H9 (cell line): ENCODE data around the gene TREM1. TPM values are rescaled to one million over a fixed set of nuclear protein-coding genes. Genes with fewer than 3 reads are reported as not detected.

Experiments used
- DNase-seq: peaks from one replicate; pipeline ENCODE4 v3.0.0-alpha.2; 2017
- H2AFZ ChIP-seq: one replicate; pipeline ENCODE4 v1.6.1; 2013; ENCODE audit warnings: mild to moderate bottlenecking, low read length, control low read depth, moderate library complexity
- H2AK5ac ChIP-seq: 2 replicates; pipeline ENCODE4 v1.6.1; 2013; ENCODE audit warnings: low read length, control low read depth, mixed read lengths; ENCODE audit not compliant: insufficient read length
- H2BK120ac ChIP-seq: one replicate; pipeline ENCODE4 v1.6.1; 2013; ENCODE audit warnings: low read depth, mild to moderate bottlenecking, low read length, control low read depth, inconsistent platforms; ENCODE audit not compliant: poor library complexity, severe bottlenecking
- H2BK12ac ChIP-seq: 2 replicates; pipeline ENCODE4 v1.6.1; 2013; ENCODE audit warnings: low read length, control low read depth, mixed read lengths, low read depth; ENCODE audit not compliant: insufficient read length
- H2BK15ac ChIP-seq: 2 replicates; pipeline ENCODE4 v1.6.1; 2013; ENCODE audit warnings: low read depth, low read length, control low read depth
- H2BK20ac ChIP-seq: one replicate; pipeline ENCODE4 v1.6.1; 2013; ENCODE audit warnings: low read depth, mild to moderate bottlenecking, low read length, control low read depth, inconsistent platforms; ENCODE audit not compliant: poor library complexity, severe bottlenecking
- H2BK5ac ChIP-seq: 2 replicates; pipeline ENCODE4 v1.6.1; 2013; ENCODE audit warnings: low read length, control low read depth, mixed read lengths; ENCODE audit not compliant: insufficient read length
- H3K14ac ChIP-seq: 2 replicates; pipeline ENCODE4 v1.6.1; 2013; ENCODE audit warnings: low read length, control low read depth; ENCODE audit not compliant: insufficient read depth
- H3K18ac ChIP-seq: 2 replicates; pipeline ENCODE4 v1.6.1; 2013; ENCODE audit warnings: low read depth, mild to moderate bottlenecking, mixed read lengths, low read length, control low read depth; ENCODE audit not compliant: insufficient read length
- H3K23ac ChIP-seq: 2 replicates; pipeline ENCODE4 v1.6.1; 2013; ENCODE audit warnings: low read length, control low read depth, mixed read lengths, low read depth; ENCODE audit not compliant: insufficient read length
- H3K23me2 ChIP-seq: 2 replicates; pipeline ENCODE4 v1.6.1; 2013; ENCODE audit warnings: low read depth, mild to moderate bottlenecking, mixed read lengths, low read length, control low read depth; ENCODE audit not compliant: insufficient read length, poor library complexity, severe bottlenecking
- H3K27ac ChIP-seq: 2 replicates; pipeline ENCODE4 v1.5.1; 2013; ENCODE audit warnings: low read length, control low read depth, mixed read lengths, low read depth; ENCODE audit not compliant: insufficient read length
- H3K27me3 ChIP-seq: 2 replicates; pipeline ENCODE4 v1.6.1; 2013; ENCODE audit warnings: low read length, control low read depth, inconsistent platforms; ENCODE audit not compliant: insufficient read depth
- H3K4ac ChIP-seq: 2 replicates; pipeline ENCODE4 v1.6.1; 2013; ENCODE audit warnings: low read depth, mild to moderate bottlenecking, control low read depth, inconsistent platforms, low read length, moderate library complexity
- H3K4me1 ChIP-seq: 2 replicates; pipeline ENCODE4 v1.6.1; 2013; ENCODE audit warnings: low read length, control low read depth, inconsistent platforms; ENCODE audit not compliant: insufficient read depth
- H3K4me2 ChIP-seq: 2 replicates; pipeline ENCODE4 v1.6.1; 2013; ENCODE audit warnings: low read length, control low read depth, mixed read lengths; ENCODE audit not compliant: insufficient read length, insufficient read depth
- H3K56ac ChIP-seq: 2 replicates; pipeline ENCODE4 v1.6.1; 2013; ENCODE audit warnings: low read depth, mild to moderate bottlenecking, mixed read lengths, low read length, control low read depth; ENCODE audit not compliant: insufficient read length
- H3K79me1 ChIP-seq: 2 replicates; pipeline ENCODE4 v1.6.1; 2013; ENCODE audit warnings: low read depth, mild to moderate bottlenecking, moderate library complexity, low read length, control low read depth, inconsistent platforms; ENCODE audit not compliant: insufficient read depth, poor library complexity, severe bottlenecking
- H3K79me2 ChIP-seq: 2 replicates; pipeline ENCODE4 v1.6.1; 2013; ENCODE audit warnings: low read length, control low read depth, inconsistent platforms; ENCODE audit not compliant: insufficient read depth
- H3K9ac ChIP-seq: 2 replicates; pipeline ENCODE4 v1.6.1; 2013; ENCODE audit warnings: low read length, control low read depth, mixed read lengths; ENCODE audit not compliant: insufficient read length; ENCODE audit errors: extremely low read depth
- H3K9me3 ChIP-seq: one replicate; pipeline ENCODE4 v1.6.1; 2013; ENCODE audit warnings: low read depth, low read length, inconsistent platforms; ENCODE audit not compliant: control insufficient read depth
- H3T11ph ChIP-seq: one replicate; pipeline ENCODE4 v1.6.1; 2013; ENCODE audit warnings: mild to moderate bottlenecking, low read length, control low read depth, inconsistent platforms
- H4K20me1 ChIP-seq: one replicate; pipeline ENCODE4 v1.6.1; 2013; ENCODE audit not compliant: control insufficient read depth, insufficient read length, insufficient read depth
- H4K5ac ChIP-seq: 2 replicates; pipeline ENCODE4 v1.6.1; 2013; ENCODE audit warnings: low read depth, mild to moderate bottlenecking, mixed read lengths, low read length, control low read depth; ENCODE audit not compliant: insufficient read length
- H4K8ac ChIP-seq: replicated peaks from 2 replicates; pipeline ENCODE4 v1.6.1; 2013; ENCODE audit warnings: low read length, control low read depth, mixed read lengths, low read depth; ENCODE audit not compliant: insufficient read length
- H4K91ac ChIP-seq: 2 replicates; pipeline ENCODE4 v1.6.1; 2013; ENCODE audit warnings: low read depth, mild to moderate bottlenecking, moderate library complexity, mixed read lengths, low read length, control low read depth; ENCODE audit not compliant: insufficient read length
- H3K27ac Mint-ChIP-seq, 3 experiments: 2 replicates in 2 of 3; 3 replicates in 1 of 3; pipeline ENCODE4 v1.8.0; 2020 to 2021; ENCODE audit warnings: mixed read lengths in 3 of 3, mild to moderate bottlenecking in 1 of 3, moderate library complexity in 1 of 3
- H3K27me3 Mint-ChIP-seq: 2 replicates; pipeline ENCODE4 v1.8.0; 2021; ENCODE audit warnings: low read depth, mild to moderate bottlenecking, moderate library complexity, mixed read lengths
- H3K36me3 Mint-ChIP-seq, 3 experiments: 2 replicates in 2 of 3; 3 replicates in 1 of 3; pipeline ENCODE4 v1.8.0; 2020 to 2021; ENCODE audit warnings: low read depth in 3 of 3, mixed read lengths in 3 of 3; ENCODE audit not compliant: insufficient read depth in 1 of 3
- H3K4me1 Mint-ChIP-seq, 2 experiments: 2 replicates each; pipeline ENCODE4 v1.8.0; 2020; ENCODE audit warnings: mixed read lengths in 2 of 2
- H3K4me3 Mint-ChIP-seq, 2 experiments: 2 replicates in 1 of 2; 3 replicates in 1 of 2; pipeline ENCODE4 v1.8.0; 2020 to 2021; ENCODE audit warnings: mild to moderate bottlenecking in 2 of 2, mixed read lengths in 2 of 2, moderate library complexity in 1 of 2
- H3K9me3 Mint-ChIP-seq, 2 experiments: 2 replicates in 1 of 2; 3 replicates in 1 of 2; pipeline ENCODE4 v1.8.0; 2020; ENCODE audit warnings: mild to moderate bottlenecking in 2 of 2, mixed read lengths in 2 of 2, moderate library complexity in 1 of 2
- WGBS: extraction: QIAGEN DNeasy Blood & Tissue Kit; methylation state at CpG from one replicate; pipeline ENCODE4 v1.1.7; 2013; ENCODE audit warnings: missing lambda C conversion rate, low lambda C conversion rate, mixed read lengths; ENCODE audit not compliant: insufficient read length; ENCODE audit errors: extremely low coverage; 5-methylcytosine and 5-hydroxymethylcytosine counted together
- total RNA-seq: library from RNA; stranded (reverse); gene quantifications from 2 replicates; pipeline ENCODE4 v1.2.1, GENCODE V29; 2021
- TF ChIP-seq, protein P1 (sequence below): fragments of 200-600 bp; sonication (generic); conservative IDR thresholded peaks from 3 replicates; pipeline ENCODE4 v1.8.0; 2021; ENCODE audit warnings: antibody characterized with exemption, mild to moderate bottlenecking

The TREM1 gene
- total RNA-seq, 1 experiment from 2014 or later, result not detected

DNA sequence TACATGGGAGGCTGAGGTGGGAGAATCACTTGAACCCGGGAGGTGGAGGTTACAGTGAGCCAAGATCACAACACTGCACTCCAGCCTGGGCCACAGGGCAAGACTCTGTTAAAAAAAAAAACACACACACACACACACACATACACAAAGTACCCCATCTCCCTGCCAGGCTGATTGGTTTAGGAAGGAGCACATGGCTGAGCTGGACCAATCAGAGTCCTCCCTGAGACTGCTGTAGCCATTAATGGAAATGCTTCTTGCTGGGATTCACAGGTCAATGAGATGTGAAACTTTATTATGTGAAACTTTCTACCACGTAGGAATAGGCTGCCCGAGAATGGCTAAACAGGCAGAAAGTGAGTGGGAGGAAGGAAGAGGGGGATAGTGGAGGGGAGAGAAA lies 2.9 kb downstream of the TREM1 start:
- H3K14ac ChIP-seq, result no peak overlapping the region
- H2AFZ ChIP-seq, result no peak overlapping the region
- TF ChIP-seq, protein P1, sequence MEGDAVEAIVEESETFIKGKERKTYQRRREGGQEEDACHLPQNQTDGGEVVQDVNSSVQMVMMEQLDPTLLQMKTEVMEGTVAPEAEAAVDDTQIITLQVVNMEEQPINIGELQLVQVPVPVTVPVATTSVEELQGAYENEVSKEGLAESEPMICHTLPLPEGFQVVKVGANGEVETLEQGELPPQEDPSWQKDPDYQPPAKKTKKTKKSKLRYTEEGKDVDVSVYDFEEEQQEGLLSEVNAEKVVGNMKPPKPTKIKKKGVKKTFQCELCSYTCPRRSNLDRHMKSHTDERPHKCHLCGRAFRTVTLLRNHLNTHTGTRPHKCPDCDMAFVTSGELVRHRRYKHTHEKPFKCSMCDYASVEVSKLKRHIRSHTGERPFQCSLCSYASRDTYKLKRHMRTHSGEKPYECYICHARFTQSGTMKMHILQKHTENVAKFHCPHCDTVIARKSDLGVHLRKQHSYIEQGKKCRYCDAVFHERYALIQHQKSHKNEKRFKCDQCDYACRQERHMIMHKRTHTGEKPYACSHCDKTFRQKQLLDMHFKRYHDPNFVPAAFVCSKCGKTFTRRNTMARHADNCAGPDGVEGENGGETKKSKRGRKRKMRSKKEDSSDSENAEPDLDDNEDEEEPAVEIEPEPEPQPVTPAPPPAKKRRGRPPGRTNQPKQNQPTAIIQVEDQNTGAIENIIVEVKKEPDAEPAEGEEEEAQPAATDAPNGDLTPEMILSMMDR, result no peak
- no peak overlapping the region for H2AK5ac ChIP-seq
- no peaks in the 10 kb centered on the region for H3K79me2 ChIP-seq
- no peak overlapping the region for H2BK5ac ChIP-seq
- no peaks in the 10 kb centered on the region for H3K79me1 ChIP-seq
- H3T11ph ChIP-seq, result no peak overlapping the region
- H3K23ac ChIP-seq, result no peak overlapping the region
- H3K27me3 ChIP-seq, result no peaks in the 10 kb centered on the region; the same call in 1 of the 2 replicates
- DNase-seq, result no peak
- no peak overlapping the region for H2BK15ac ChIP-seq
- H4K20me1 ChIP-seq, result no peaks in the 10 kb centered on the region
- Mint-ChIP-seq H3K36me3 (no peaks in the 10 kb centered on the region), H3K27me3 (peaks cover 25% of the 10 kb centered on the region), H3K4me1 (peaks cover 23 to 26% of the 10 kb centered on the region in 2 experiments), H3K4me3 (no peak overlapping the region), H3K9me3 (no peaks in the 10 kb centered on the region), H3K27ac (no peak overlapping the region)
- H3K4me2 ChIP-seq, result no peak overlapping the region
- no peak overlapping the region for H3K56ac ChIP-seq
- no peak overlapping the region for H2BK12ac ChIP-seq
- WGBS, result no CpG with 5 or more reads among the region's 3 CpGs
- no peaks in the 10 kb centered on the region for H3K9me3 ChIP-seq
- H3K9ac ChIP-seq, result no peak overlapping the region
- no peak overlapping the region for H3K27ac ChIP-seq
- H2BK120ac ChIP-seq, result no peak overlapping the region
- no peak overlapping the region for H3K4ac ChIP-seq
- H3K18ac ChIP-seq, result no peak overlapping the region
- H2BK20ac ChIP-seq, result no peak overlapping the region
- H3K23me2 ChIP-seq, result no peaks in the 10 kb centered on the region
- H4K91ac ChIP-seq, result no peak overlapping the region
- H4K5ac ChIP-seq, result no peak overlapping the region
- H4K8ac ChIP-seq, result no peak overlapping the region
- no peaks in the 10 kb centered on the region for H3K4me1 ChIP-seq
